ENCODE results near the gene THOC6. TPM values are rescaled to one million over a fixed set of nuclear protein-coding genes. Genes with fewer than 3 reads are reported as not detected.

THOC6 gene
- total and polyA plus RNA-seq, 2 donors (not counting 3 experiments of a cell fraction or from before 2014, with no cell fraction given) = 23.9 to 39.3 TPM

DNA sequence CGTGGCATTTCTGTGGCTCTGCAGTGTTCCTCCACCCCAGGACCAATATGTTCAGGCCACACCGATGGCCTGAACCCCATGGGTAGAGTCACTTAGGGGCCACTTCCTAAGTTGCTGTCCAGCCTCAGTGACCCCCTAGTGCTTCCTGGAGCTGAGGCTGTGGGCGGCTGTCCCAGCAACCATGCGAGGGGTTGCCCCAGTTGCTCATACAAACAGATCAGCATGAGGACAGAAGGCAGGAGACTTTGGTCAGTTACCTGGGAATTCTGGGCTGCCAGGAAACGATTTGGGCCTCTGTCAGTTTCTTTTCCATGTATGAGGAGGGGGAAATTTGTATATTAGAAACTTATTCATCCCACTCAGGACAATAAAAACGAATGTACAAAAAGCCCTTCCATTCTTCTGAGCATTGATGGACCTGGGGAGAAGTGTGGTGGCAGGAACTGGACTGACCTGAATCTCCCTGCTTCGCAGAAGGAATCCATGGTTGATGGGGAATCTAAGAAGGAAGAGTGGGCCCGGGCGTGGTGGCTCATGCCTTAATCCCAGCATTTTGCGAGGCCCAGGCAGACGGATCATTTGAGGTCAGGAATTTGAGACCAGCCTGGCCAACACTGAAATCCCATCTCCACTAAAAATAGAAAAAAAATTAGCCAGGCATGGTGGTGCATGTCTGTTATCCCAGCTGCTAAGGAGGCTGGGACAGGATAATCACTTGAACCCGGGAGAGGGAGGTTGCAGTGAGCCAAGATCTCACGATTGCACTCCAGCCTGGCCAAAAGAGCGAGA, 36.7 kb downstream of the THOC6 start:
- Histone ChIP-seq H3K36me3 (ENCODE audit: control insufficient read depth in 2 of 2, extremely low read depth in 1 of 2, insufficient read depth in 2 of 2, low read length in 2 of 2) (no peaks in the 10 kb centered on the region), H3K27ac (ENCODE audit: insufficient read depth, low read depth, low read length) (no peak overlapping the region), H3K79me2 (ENCODE audit: control insufficient read depth, insufficient read depth, low read length) (no peaks in the 10 kb centered on the region), H3K9me3 (replicated peaks; ENCODE audit: control insufficient read depth, insufficient read depth, low read length) (no peaks in the 10 kb centered on the region), H3K4me3 (replicated peaks in 1 of 3; ENCODE audit: insufficient read depth in 1 of 3, low read depth in 1 of 3, low read length in 3 of 3) (no peak overlapping the region), H3K4me2 (ENCODE audit: insufficient read depth, low read length) (no peak overlapping the region), H3K9me1 (replicated peaks; ENCODE audit: control insufficient read depth, extremely low read depth, insufficient read depth, low read length) (no peaks in the 10 kb centered on the region), H2AFZ (ENCODE audit: low read depth, low read length) (no peak overlapping the region), H3K27me3 (ENCODE audit: control insufficient read depth in 2 of 2, insufficient read depth in 2 of 2, low read length in 2 of 2) (no peaks in the 10 kb centered on the region), H3K4me1 (ENCODE audit: control insufficient read depth, extremely low read depth, insufficient read depth, low read length) (peaks cover 19% of the 10 kb centered on the region), H3K9ac (replicated peaks; ENCODE audit: extremely low read depth, insufficient read depth, low read length) (no peak overlapping the region), H4K20me1 (replicated peaks; ENCODE audit: control insufficient read depth, extremely low read depth, insufficient read depth, low read length) (no peaks in the 10 kb centered on the region)
- ChIA-PET POLR2A (interaction anchor here (2.1 kb wide), 1 partner anchor 70 kb away, joined by 5 read pairs; no protein-coding TSS in a partner anchor), CTCF (interaction anchor here (0.9 to 2.6 kb wide), 8 partner anchors 23 to 74 kb away, joined by 3 to 113 read pairs (median 14); partner anchors contain the start of genes ZNF205 and ZNF213)
- intact Hi-C loops (cut with micrococcal nuclease) (no loop called here), dilution Hi-C loops (cut with MboI; ENCODE audit: extremely low pct_ligation_motif_present, low sequenced_read_pairs) (no loop called here)
- TF ChIP-seq POLR2A (IDR thresholded peaks at IDR 0.05; ENCODE audit: low read depth, low read length) (no peak), JUN (IDR thresholded peaks at IDR 0.05; ENCODE audit: borderline replicate concordance, insufficient read depth, insufficient read length, low read depth) (no peak), POLR2AphosphoS5 (IDR thresholded peaks at IDR 0.05; ENCODE audit: insufficient read depth, low read depth, low read length) (no peak)
- no peak for DNase-seq (ENCODE audit: low read depth, low spot score)
- FAIRE-seq = no peak
- BruUV-seq (replicated peaks) = no TSS peak

DNA sequence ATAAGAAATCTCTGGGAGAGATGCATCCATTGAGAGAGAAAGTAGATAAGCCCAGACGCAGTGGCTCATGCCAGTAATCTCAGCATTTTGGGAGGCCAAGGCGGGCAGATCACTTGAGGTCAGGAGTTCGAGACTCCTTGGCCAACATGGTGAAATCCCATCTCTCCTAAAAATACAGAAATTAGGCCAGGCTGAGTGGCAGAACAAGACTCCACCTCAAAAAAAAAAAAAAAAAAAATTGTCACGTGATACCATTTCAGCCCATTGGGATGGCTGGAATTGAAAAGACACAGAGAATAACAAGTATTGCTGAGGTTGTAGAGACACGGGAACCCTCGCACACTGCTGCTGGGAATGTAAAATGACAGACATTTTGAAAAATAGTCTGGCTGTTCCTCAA, 38.7 kb downstream of the THOC6 start:
- peaks cover 27% of the 10 kb centered on the region for H3K4me1 ChIP-seq (ENCODE audit: control insufficient read depth, extremely low read depth, insufficient read depth, low read length)
- FAIRE-seq = no peak
- DNase-seq (ENCODE audit: low read depth, low spot score) = no peak
- peaks cover 4% of the 10 kb centered on the region for H3K79me2 ChIP-seq (ENCODE audit: control insufficient read depth, insufficient read depth, low read length)
- no peak overlapping the region for H3K27ac ChIP-seq (ENCODE audit: insufficient read depth, low read depth, low read length)
- H4K20me1 ChIP-seq (replicated peaks; ENCODE audit: control insufficient read depth, extremely low read depth, insufficient read depth, low read length) = no peaks in the 10 kb centered on the region
- no peak for TF ChIP-seq POLR2AphosphoS5 (IDR thresholded peaks at IDR 0.05; ENCODE audit: insufficient read depth, low read depth, low read length)
- TF ChIP-seq, protein P1, sequence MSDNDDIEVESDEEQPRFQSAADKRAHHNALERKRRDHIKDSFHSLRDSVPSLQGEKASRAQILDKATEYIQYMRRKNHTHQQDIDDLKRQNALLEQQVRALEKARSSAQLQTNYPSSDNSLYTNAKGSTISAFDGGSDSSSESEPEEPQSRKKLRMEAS (IDR thresholded peaks at IDR 0.05; ENCODE audit: insufficient read depth, insufficient read length) = no peak
- no peak for TF ChIP-seq FOS (IDR thresholded peaks at IDR 0.05; ENCODE audit: borderline replicate concordance, insufficient read depth, low read length)
- TF ChIP-seq POLR2A (IDR thresholded peaks at IDR 0.05; ENCODE audit: low read depth, low read length) = no peak
- no peak for TF ChIP-seq MYC (IDR thresholded peaks at IDR 0.05; ENCODE audit: low read depth, low read length)
- TF ChIP-seq EZH2 (IDR thresholded peaks at IDR 0.05; ENCODE audit: borderline replicate concordance, low read depth, low read length, severe bottlenecking) = no peak
- TF ChIP-seq, protein P2, sequence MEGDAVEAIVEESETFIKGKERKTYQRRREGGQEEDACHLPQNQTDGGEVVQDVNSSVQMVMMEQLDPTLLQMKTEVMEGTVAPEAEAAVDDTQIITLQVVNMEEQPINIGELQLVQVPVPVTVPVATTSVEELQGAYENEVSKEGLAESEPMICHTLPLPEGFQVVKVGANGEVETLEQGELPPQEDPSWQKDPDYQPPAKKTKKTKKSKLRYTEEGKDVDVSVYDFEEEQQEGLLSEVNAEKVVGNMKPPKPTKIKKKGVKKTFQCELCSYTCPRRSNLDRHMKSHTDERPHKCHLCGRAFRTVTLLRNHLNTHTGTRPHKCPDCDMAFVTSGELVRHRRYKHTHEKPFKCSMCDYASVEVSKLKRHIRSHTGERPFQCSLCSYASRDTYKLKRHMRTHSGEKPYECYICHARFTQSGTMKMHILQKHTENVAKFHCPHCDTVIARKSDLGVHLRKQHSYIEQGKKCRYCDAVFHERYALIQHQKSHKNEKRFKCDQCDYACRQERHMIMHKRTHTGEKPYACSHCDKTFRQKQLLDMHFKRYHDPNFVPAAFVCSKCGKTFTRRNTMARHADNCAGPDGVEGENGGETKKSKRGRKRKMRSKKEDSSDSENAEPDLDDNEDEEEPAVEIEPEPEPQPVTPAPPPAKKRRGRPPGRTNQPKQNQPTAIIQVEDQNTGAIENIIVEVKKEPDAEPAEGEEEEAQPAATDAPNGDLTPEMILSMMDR (IDR thresholded peaks at IDR 0.05; ENCODE audit: extremely low read depth in 1 of 2, insufficient read depth in 1 of 2, low read depth in 1 of 2, low read length in 2 of 2) = no peak
- no peak for TF ChIP-seq JUN (IDR thresholded peaks at IDR 0.05; ENCODE audit: borderline replicate concordance, insufficient read depth, insufficient read length, low read depth)
- no peak for TF ChIP-seq GATA2 (IDR thresholded peaks at IDR 0.05; ENCODE audit: insufficient read depth, insufficient read length, low read depth, low read length)
- no peaks in the 10 kb centered on the region for H3K27me3 ChIP-seq (ENCODE audit: control insufficient read depth in 2 of 2, insufficient read depth in 2 of 2, low read length in 2 of 2)
- H3K36me3 ChIP-seq (ENCODE audit: control insufficient read depth in 2 of 2, extremely low read depth in 1 of 2, insufficient read depth in 2 of 2, low read length in 2 of 2) = no peaks in the 10 kb centered on the region
- POLR2A ChIA-PET = no interaction called here
- CTCF ChIA-PET = interaction anchor here (1.2 to 2.5 kb wide), 2 partner anchors 65 to 67 kb away, joined by 4 to 13 read pairs; no protein-coding TSS in a partner anchor
- intact Hi-C loops (cut with micrococcal nuclease) = no loop called here
- no peak overlapping the region for H3K4me3 ChIP-seq (replicated peaks in 1 of 3; ENCODE audit: insufficient read depth in 1 of 3, low read depth in 1 of 3, low read length in 3 of 3)
- no peak overlapping the region for H2AFZ ChIP-seq (ENCODE audit: low read depth, low read length)
- H3K9ac ChIP-seq (replicated peaks; ENCODE audit: extremely low read depth, insufficient read depth, low read length) = no peak overlapping the region
- H3K9me3 ChIP-seq (replicated peaks; ENCODE audit: control insufficient read depth, insufficient read depth, low read length) = no peaks in the 10 kb centered on the region
- H3K4me2 ChIP-seq (ENCODE audit: insufficient read depth, low read length) = no peak overlapping the region
- no TSS peak for BruUV-seq (replicated peaks)
- dilution Hi-C loops (cut with MboI; ENCODE audit: extremely low pct_ligation_motif_present, low sequenced_read_pairs) = no loop called here
- H3K9me1 ChIP-seq (replicated peaks; ENCODE audit: control insufficient read depth, extremely low read depth, insufficient read depth, low read length) = no peaks in the 10 kb centered on the region

Data from endothelial cell of umbilical vein (primary cell).